K562 (cell line): ENCODE data around the gene POLN.

Experiments used
- BMI1 ChIP-seq: fragments of 150-350 bp; IDR thresholded peaks from 2 replicates; pipeline ENCODE4 v1.6.1; 2014; ENCODE audit warnings: low read length
- PRPF4 ChIP-seq: fragments of 200-400 bp; formaldehyde crosslinking; IDR thresholded peaks from one replicate; pipeline ENCODE4 v1.6.1; 2017; ENCODE audit warnings: low read length, low read depth, mild to moderate bottlenecking; ENCODE audit not compliant: insufficient read depth, poor library complexity, severe bottlenecking
- SPI1 ChIP-seq: IDR thresholded peaks from 2 replicates; pipeline ENCODE4 v1.6.1; 2011; ENCODE audit warnings: low read depth, low read length, control low read depth, borderline replicate concordance
- TF ChIP-seq, protein P1 (sequence below): fragments of 450-650 bp; IDR thresholded peaks from 2 replicates; pipeline ENCODE4 v1.6.1; 2016
- TF ChIP-seq, protein P2 (sequence below), 3 experiments: IDR thresholded peaks in 2 of 3; conservative IDR thresholded peaks in 1 of 3; 2 replicates each; pipeline ENCODE4 v1.5.1; 2011 to 2012; ENCODE audit warnings: low read length in 3 of 3, mild to moderate bottlenecking in 3 of 3, control low read depth in 2 of 3, improper control_type of control experiment in 1 of 3, inconsistent platforms in 1 of 3, low read depth in 1 of 3, mixed read lengths in 1 of 3, moderate library complexity in 1 of 3; ENCODE audit not compliant: insufficient read depth in 2 of 3

DNA sequence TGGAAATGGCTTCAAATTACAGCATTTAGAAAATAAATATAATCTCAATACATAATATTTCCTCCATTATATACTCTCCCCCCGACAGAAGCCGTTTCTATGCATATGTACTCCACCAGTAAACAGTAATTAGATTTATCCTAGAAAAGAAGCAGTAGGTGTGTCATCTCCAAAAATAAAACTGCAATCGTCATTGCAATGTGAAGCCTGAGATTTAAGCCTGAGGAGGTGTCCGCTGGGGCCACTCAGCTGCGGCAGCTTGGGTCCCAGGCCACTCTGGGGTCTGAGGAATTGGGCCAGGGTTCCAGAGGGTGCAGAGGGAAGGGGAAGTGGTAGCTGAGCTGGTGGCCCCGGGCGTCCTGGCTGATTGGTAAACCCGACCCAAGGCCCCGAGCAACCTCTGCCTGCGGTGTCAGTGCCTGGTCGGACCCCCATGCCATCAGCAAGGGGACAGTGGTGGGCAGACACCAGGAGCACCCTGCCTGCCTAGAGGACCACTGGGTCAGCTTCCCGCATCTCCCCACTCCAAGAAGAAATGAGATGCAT lies 27.8 kb upstream of the POLN start:
- TF ChIP-seq, protein P1, sequence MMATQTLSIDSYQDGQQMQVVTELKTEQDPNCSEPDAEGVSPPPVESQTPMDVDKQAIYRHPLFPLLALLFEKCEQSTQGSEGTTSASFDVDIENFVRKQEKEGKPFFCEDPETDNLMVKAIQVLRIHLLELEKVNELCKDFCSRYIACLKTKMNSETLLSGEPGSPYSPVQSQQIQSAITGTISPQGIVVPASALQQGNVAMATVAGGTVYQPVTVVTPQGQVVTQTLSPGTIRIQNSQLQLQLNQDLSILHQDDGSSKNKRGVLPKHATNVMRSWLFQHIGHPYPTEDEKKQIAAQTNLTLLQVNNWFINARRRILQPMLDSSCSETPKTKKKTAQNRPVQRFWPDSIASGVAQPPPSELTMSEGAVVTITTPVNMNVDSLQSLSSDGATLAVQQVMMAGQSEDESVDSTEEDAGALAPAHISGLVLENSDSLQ: no peak
- TF ChIP-seq, protein P2, sequence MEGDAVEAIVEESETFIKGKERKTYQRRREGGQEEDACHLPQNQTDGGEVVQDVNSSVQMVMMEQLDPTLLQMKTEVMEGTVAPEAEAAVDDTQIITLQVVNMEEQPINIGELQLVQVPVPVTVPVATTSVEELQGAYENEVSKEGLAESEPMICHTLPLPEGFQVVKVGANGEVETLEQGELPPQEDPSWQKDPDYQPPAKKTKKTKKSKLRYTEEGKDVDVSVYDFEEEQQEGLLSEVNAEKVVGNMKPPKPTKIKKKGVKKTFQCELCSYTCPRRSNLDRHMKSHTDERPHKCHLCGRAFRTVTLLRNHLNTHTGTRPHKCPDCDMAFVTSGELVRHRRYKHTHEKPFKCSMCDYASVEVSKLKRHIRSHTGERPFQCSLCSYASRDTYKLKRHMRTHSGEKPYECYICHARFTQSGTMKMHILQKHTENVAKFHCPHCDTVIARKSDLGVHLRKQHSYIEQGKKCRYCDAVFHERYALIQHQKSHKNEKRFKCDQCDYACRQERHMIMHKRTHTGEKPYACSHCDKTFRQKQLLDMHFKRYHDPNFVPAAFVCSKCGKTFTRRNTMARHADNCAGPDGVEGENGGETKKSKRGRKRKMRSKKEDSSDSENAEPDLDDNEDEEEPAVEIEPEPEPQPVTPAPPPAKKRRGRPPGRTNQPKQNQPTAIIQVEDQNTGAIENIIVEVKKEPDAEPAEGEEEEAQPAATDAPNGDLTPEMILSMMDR (IDR thresholded peaks at IDR 0.05 in 2 of 3, conservative IDR thresholded peaks at IDR 0.05 in 1 of 3; ENCODE audit: insufficient read depth in 2 of 3, low read depth in 1 of 3, low read length in 3 of 3): no peak
- TF ChIP-seq PRPF4 (no peak), SPI1 (no peak), BMI1 (no peak)
